GM18519 (cell line): ENCODE measurements around the gene SLC35F3.
"Not testable (repeated sequence)": the region's sequence is repeated elsewhere in the genome, so short reads cannot be mapped to it uniquely, and the experiment has no call there.

Experiments used
- ATAC-seq: cut with Tn5 transposase; IDR thresholded peaks from one replicate; pipeline ENCODE4 v1.9.1; 2021; ENCODE audit warnings: mild to moderate bottlenecking, moderate library complexity; ENCODE audit not compliant: unreplicated experiment, low FRiP score

SLC35F3 gene

GRCh38 chr1:234132795-234133194 is 228.3 kb downstream of the SLC35F3 start:
- no peak for ATAC-seq

GRCh38 chr1:234134878-234135277 is 230.4 kb downstream of the SLC35F3 start:
- ATAC-seq: no peak

GRCh38 chr1:234135501-234135900 is 231.0 kb downstream of the SLC35F3 start:
- no peak for ATAC-seq

GRCh38 chr1:234136073-234136472 is 231.6 kb downstream of the SLC35F3 start:
- ATAC-seq: no peak

GRCh38 chr1:234139966-234140365 is 235.5 kb downstream of the SLC35F3 start:
- ATAC-seq: no peak

GRCh38 chr1:234140388-234140787 is 235.9 kb downstream of the SLC35F3 start:
- ATAC-seq: no peak

GRCh38 chr1:234141006-234141405 is 236.5 kb downstream of the SLC35F3 start:
- ATAC-seq: no peak

GRCh38 chr1:234143681-234144080 is 239.2 kb downstream of the SLC35F3 start:
- no peak for ATAC-seq

- no peak for ATAC-seq
Measured at GRCh38 chr1:234144901-234145300, 240.4 kb downstream of the SLC35F3 start.

- ATAC-seq: no peak
Measured at GRCh38 chr1:234148350-234148749, 243.9 kb downstream of the SLC35F3 start.

GRCh38 chr1:234148816-234149215 is 244.3 kb downstream of the SLC35F3 start:
- no peak for ATAC-seq

- no peak for ATAC-seq
Measured at GRCh38 chr1:234149217-234149616, 244.7 kb downstream of the SLC35F3 start.

- no peak for ATAC-seq
Measured at GRCh38 chr1:234150892-234151291, 246.4 kb downstream of the SLC35F3 start.

GRCh38 chr1:234152344-234152743 is 247.9 kb downstream of the SLC35F3 start:
- ATAC-seq: not testable (repeated sequence)

- no peak for ATAC-seq
Measured at GRCh38 chr1:234154320-234155251, 250.1 kb downstream of the SLC35F3 start.

- ATAC-seq: no peak
Measured at GRCh38 chr1:234162661-234163060, 258.2 kb downstream of the SLC35F3 start.

- no peak for ATAC-seq
Measured at GRCh38 chr1:234163267-234163919, 258.9 kb downstream of the SLC35F3 start.

GRCh38 chr1:234164098-234164709 is 259.7 kb downstream of the SLC35F3 start:
- ATAC-seq: no peak

- no peak for ATAC-seq
Measured at GRCh38 chr1:234168061-234168724, 263.7 kb downstream of the SLC35F3 start.

GRCh38 chr1:234169161-234169849 is 264.8 kb downstream of the SLC35F3 start:
- ATAC-seq: no peak
